WERI-Rb-1 (cell line): Measurements from ENCODE around the gene MUC5B.

Experiments
- DNase-seq: peaks from one replicate; pipeline ENCODE4 v3.0.0-alpha.2; 2020
- H3K27ac ChIP-seq: fragments of 250-450 bp; sonication (Bioruptor Pico); 2 replicates; pipeline ENCODE4 v1.5.1; 2020; ENCODE audit warnings: mild to moderate bottlenecking, moderate library complexity
- H3K27me3 ChIP-seq: fragments of 250-450 bp; sonication (Bioruptor Pico); 2 replicates; pipeline ENCODE4 v1.5.1; 2021; ENCODE audit warnings: mild to moderate bottlenecking, low read depth, moderate library complexity; ENCODE audit not compliant: insufficient read depth, severe bottlenecking
- H3K36me3 ChIP-seq: fragments of 250-450 bp; sonication (Bioruptor Pico); 2 replicates; pipeline ENCODE4 v1.5.1; 2020; ENCODE audit warnings: mild to moderate bottlenecking, moderate library complexity
- H3K4me3 ChIP-seq: 2 replicates; pipeline ENCODE4 v1.5.1; 2011; ENCODE audit warnings: low read depth, mild to moderate bottlenecking, control low read depth, low read length
- H3K9me3 ChIP-seq: fragments of 250-450 bp; sonication (Bioruptor Pico); 2 replicates; pipeline ENCODE4 v1.5.1; 2021; ENCODE audit warnings: mild to moderate bottlenecking, moderate library complexity; ENCODE audit not compliant: severe bottlenecking
- CTCF ChIP-seq: IDR thresholded peaks from 2 replicates; pipeline ENCODE4 v1.5.1; 2011; ENCODE audit warnings: low read depth, mild to moderate bottlenecking, control low read depth, inconsistent platforms, low read length

The MUC5B gene

GRCh38 chr11:1297011-1297575 is 74.2 kb downstream of the MUC5B start:
- H3K4me3 ChIP-seq, result no peak overlapping the region
- TF ChIP-seq CTCF, result no peak
- H3K27ac ChIP-seq, result no peak overlapping the region
- H3K9me3 ChIP-seq, result no peaks in the 10 kb centered on the region
- no peaks in the 10 kb centered on the region for H3K27me3 ChIP-seq
- DNase-seq, result no peak
- peaks cover 22% of the 10 kb centered on the region for H3K36me3 ChIP-seq

- TF ChIP-seq CTCF, result no peak
- Histone ChIP-seq H3K27me3 (no peaks in the 10 kb centered on the region), H3K36me3 (peaks cover 21% of the 10 kb centered on the region), H3K27ac (no peak overlapping the region), H3K9me3 (no peaks in the 10 kb centered on the region), H3K4me3 (no peak overlapping the region)
- DNase-seq, result no peak
These were observed 75.0 kb downstream of the MUC5B start for GRCh38 chr11:1297576-1298473.

GRCh38 chr11:1298695-1299492 is 76.0 kb downstream of the MUC5B start:
- no peaks in the 10 kb centered on the region for H3K27me3 ChIP-seq
- no peak overlapping the region for H3K4me3 ChIP-seq
- H3K9me3 ChIP-seq, result no peaks in the 10 kb centered on the region
- no peak for DNase-seq
- H3K36me3 ChIP-seq, result peaks cover 18% of the 10 kb centered on the region
- no peak for TF ChIP-seq CTCF
- H3K27ac ChIP-seq, result no peak overlapping the region

GRCh38 chr11:1299621-1300020 is 76.8 kb downstream of the MUC5B start:
- Histone ChIP-seq H3K9me3 (no peaks in the 10 kb centered on the region), H3K36me3 (peaks cover 18% of the 10 kb centered on the region), H3K27me3 (no peaks in the 10 kb centered on the region), H3K4me3 (no peak overlapping the region), H3K27ac (no peak overlapping the region)
- no peak for TF ChIP-seq CTCF
- DNase-seq, result no peak

- no peaks in the 10 kb centered on the region for H3K9me3 ChIP-seq
- no peak for DNase-seq
- peaks cover 21% of the 10 kb centered on the region for H3K36me3 ChIP-seq
- H3K27ac ChIP-seq, result no peak overlapping the region
- no peak overlapping the region for H3K4me3 ChIP-seq
- no peak for TF ChIP-seq CTCF
- H3K27me3 ChIP-seq, result no peaks in the 10 kb centered on the region
These were observed 77.3 kb downstream of the MUC5B start for GRCh38 chr11:1300121-1300520.
